ENCODE results near the gene PDK2. TPM values are rescaled to one million over a fixed set of nuclear protein-coding genes. Genes with fewer than 3 reads are reported as not detected.

The PDK2 gene
- total and polyA plus RNA-seq, 2 donors, result 15.9 to 55.0 TPM

- no peaks in the 10 kb centered on the region for H3K4me1 ChIP-seq (ENCODE audit: insufficient read depth)
- WGBS, result 75% methylated on average over 2 of the region's 2 CpGs
These were observed 8.1 kb downstream of the PDK2 start for GRCh38 chr17:50103252-50103651.

GRCh38 chr17:50103941-50104340 is 8.8 kb downstream of the PDK2 start:
- H3K36me3 ChIP-seq (ENCODE audit: insufficient read depth), result no peaks in the 10 kb centered on the region
- H3K4me1 ChIP-seq (ENCODE audit: insufficient read depth), result no peaks in the 10 kb centered on the region
- no peak overlapping the region for H3K4me3 ChIP-seq (ENCODE audit: low read depth, low read length)
- H3K27ac ChIP-seq (ENCODE audit: low read depth), result no peak overlapping the region
- 90% methylated on average over 5 of the region's 5 CpGs for WGBS
- DNase-seq (ENCODE audit: extremely low spot score), result no peak

More at GRCh38 chr17:50103252-50103651, 8.1 kb downstream of the PDK2 start:
- H3K4me3 ChIP-seq (ENCODE audit: low read depth, low read length), result no peak overlapping the region
- no peak overlapping the region for H3K27ac ChIP-seq (ENCODE audit: low read depth)
- H3K36me3 ChIP-seq (ENCODE audit: insufficient read depth), result no peaks in the 10 kb centered on the region
- DNase-seq (ENCODE audit: extremely low spot score), result no peak

DNA sequence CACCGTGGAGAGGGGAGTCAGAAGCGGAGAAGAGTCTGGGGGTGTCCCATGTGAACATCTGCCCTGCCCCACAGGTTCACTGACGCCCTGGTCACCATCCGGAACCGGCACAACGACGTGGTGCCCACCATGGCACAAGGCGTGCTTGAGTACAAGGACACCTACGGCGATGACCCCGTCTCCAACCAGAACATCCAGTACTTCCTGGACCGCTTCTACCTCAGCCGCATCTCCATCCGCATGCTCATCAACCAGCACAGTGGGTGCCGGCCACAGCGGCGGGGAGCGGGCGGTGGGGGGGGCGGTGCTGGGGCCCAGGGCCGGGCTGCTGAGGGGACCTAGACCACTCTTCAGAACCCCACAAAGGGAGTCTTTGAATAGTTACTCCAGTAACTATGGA is 10.7 kb downstream of the PDK2 start:
- no peaks in the 10 kb centered on the region for H3K36me3 ChIP-seq (ENCODE audit: insufficient read depth)
- no peaks in the 10 kb centered on the region for H3K4me1 ChIP-seq (ENCODE audit: insufficient read depth)
- WGBS, result 91% methylated on average over 21 of the region's 21 CpGs
- H3K27ac ChIP-seq (ENCODE audit: low read depth), result no peak overlapping the region
- no peak for DNase-seq (ENCODE audit: extremely low spot score)
- H3K4me3 ChIP-seq (ENCODE audit: low read depth, low read length), result no peak overlapping the region

GRCh38 chr17:50106393-50107131 is 11.4 kb downstream of the PDK2 start:
- no peak for DNase-seq (ENCODE audit: extremely low spot score)
- no peaks in the 10 kb centered on the region for H3K4me1 ChIP-seq (ENCODE audit: insufficient read depth)
- H3K27ac ChIP-seq (ENCODE audit: low read depth), result no peak overlapping the region
- no peak overlapping the region for H3K4me3 ChIP-seq (ENCODE audit: low read depth, low read length)
- 72% methylated on average over 13 of the region's 13 CpGs for WGBS
- H3K36me3 ChIP-seq (ENCODE audit: insufficient read depth), result no peaks in the 10 kb centered on the region

DNA sequence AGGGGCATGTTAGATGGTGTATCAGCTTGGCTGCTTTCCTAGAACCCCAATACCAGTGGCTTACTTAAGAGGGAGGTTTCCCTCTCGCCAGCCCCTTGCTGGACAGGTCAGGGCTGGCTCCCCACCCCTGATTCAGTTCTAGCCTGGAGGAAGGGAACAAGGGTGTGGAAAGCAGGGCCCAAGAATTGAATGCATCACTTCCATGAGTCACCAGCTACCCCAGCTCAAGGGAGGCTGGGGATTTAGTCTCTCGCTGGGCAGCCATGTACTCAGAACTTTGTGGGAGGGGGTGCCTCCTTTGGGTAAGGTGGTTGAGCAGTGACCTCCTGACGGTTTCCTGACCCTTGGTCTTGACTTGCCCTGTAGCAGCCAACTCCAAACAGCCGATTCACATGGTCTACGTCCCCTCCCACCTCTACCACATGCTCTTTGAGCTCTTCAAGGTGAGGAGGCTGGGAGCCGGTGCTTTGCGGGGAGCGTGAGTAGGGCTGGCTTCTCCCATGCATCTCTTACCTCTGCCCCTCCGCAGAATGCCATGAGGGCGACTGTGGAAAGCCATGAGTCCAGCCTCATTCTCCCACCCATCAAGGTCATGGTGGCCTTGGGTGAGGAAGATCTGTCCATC is 12.8 kb downstream of the PDK2 start:
- DNase-seq (ENCODE audit: extremely low spot score), result no peak
- WGBS, result 88% methylated on average over 10 of the region's 10 CpGs
- no peak overlapping the region for H3K4me3 ChIP-seq (ENCODE audit: low read depth, low read length)
- H3K27ac ChIP-seq (ENCODE audit: low read depth), result no peak overlapping the region
- H3K4me1 ChIP-seq (ENCODE audit: insufficient read depth), result no peaks in the 10 kb centered on the region
- H3K36me3 ChIP-seq (ENCODE audit: insufficient read depth), result no peaks in the 10 kb centered on the region

GRCh38 chr17:50108556-50108955 is 13.4 kb downstream of the PDK2 start:
- no peak for DNase-seq (ENCODE audit: extremely low spot score)
- WGBS, result 77% methylated on average over 9 of the region's 9 CpGs
- no peaks in the 10 kb centered on the region for H3K36me3 ChIP-seq (ENCODE audit: insufficient read depth)
- no peaks in the 10 kb centered on the region for H3K4me1 ChIP-seq (ENCODE audit: insufficient read depth)
- H3K27ac ChIP-seq (ENCODE audit: low read depth), result no peak overlapping the region
- no peak overlapping the region for H3K4me3 ChIP-seq (ENCODE audit: low read depth, low read length)

GRCh38 chr17:50109207-50109606 is 14.1 kb downstream of the PDK2 start:
- DNase-seq (ENCODE audit: extremely low spot score), result no peak
- Histone ChIP-seq H3K27ac (ENCODE audit: low read depth) (no peak overlapping the region), H3K4me3 (ENCODE audit: low read depth, low read length) (no peak overlapping the region), H3K36me3 (ENCODE audit: insufficient read depth) (no peaks in the 10 kb centered on the region), H3K4me1 (ENCODE audit: insufficient read depth) (no peaks in the 10 kb centered on the region)
- 83% methylated on average over 7 of the region's 7 CpGs for WGBS

DNA sequence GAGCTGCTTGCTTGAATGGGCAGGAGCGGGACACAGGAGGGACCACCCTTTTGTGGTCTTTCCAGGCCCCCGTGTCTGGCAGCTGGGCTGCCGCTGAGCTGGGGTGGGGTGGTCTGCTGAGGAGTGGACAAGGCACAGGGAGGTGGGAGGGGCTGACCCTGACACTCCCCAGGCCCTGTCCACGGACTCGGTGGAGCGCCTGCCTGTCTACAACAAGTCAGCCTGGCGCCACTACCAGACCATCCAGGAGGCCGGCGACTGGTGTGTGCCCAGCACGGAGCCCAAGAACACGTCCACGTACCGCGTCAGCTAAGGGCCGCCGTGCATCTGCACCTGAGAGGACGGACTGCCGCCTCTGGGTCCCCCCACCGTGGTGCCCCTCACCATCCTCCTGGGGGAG is 14.6 kb downstream of the PDK2 start:
- Histone ChIP-seq H3K27ac (ENCODE audit: low read depth) (no peak overlapping the region), H3K4me1 (ENCODE audit: insufficient read depth) (no peaks in the 10 kb centered on the region)
- 85% methylated on average over 19 of the region's 19 CpGs for WGBS

DNA sequence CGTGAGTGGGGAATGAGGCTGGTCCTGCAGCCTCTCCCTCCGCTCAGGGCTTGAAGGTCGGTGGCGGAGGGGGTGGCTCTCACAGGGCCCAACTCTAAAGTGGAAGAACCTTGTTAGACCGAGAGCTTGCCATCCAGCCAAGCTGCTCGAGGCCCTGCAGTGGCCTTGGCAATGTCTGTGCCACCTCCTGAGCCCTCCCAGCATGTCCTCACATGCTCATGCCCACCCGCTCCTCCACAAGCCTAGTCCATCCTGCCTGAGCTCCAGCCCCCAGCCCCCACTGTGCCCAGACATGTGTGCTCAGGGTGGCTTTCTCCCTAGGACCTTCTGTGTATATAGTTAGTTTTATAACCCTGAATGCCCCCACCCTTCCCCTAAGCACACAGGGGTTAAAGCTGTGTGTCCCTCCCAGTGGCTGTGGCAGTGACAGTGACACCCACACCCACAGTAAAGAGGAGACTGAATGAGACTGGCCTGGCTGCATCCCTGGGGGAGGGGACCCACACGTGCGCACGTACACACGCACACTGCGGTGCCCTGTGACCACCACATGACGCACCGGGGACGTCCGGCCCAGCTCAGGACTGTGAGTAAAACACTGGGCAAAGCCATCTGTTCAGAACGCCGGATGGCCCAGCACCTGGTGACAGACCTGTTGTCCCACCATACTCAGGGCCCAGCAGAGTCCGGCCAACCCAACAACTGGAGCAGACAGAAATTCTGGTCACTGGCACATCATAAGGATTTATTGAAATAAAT is 15.6 kb downstream of the PDK2 start:
- WGBS, result 83% methylated on average over 19 of the region's 19 CpGs
- Histone ChIP-seq H3K4me3 (ENCODE audit: low read depth, low read length) (no peak overlapping the region), H3K36me3 (ENCODE audit: insufficient read depth) (no peaks in the 10 kb centered on the region), H3K4me1 (ENCODE audit: insufficient read depth) (no peaks in the 10 kb centered on the region), H3K27ac (ENCODE audit: low read depth) (no peak overlapping the region)
- DNase-seq (ENCODE audit: extremely low spot score), result no peak

More for the DNA sequence above, 14.6 kb downstream of the PDK2 start:
- H3K4me3 ChIP-seq (ENCODE audit: low read depth, low read length), result no peak overlapping the region
- no peak for DNase-seq (ENCODE audit: extremely low spot score)
- H3K36me3 ChIP-seq (ENCODE audit: insufficient read depth), result no peaks in the 10 kb centered on the region

DNA sequence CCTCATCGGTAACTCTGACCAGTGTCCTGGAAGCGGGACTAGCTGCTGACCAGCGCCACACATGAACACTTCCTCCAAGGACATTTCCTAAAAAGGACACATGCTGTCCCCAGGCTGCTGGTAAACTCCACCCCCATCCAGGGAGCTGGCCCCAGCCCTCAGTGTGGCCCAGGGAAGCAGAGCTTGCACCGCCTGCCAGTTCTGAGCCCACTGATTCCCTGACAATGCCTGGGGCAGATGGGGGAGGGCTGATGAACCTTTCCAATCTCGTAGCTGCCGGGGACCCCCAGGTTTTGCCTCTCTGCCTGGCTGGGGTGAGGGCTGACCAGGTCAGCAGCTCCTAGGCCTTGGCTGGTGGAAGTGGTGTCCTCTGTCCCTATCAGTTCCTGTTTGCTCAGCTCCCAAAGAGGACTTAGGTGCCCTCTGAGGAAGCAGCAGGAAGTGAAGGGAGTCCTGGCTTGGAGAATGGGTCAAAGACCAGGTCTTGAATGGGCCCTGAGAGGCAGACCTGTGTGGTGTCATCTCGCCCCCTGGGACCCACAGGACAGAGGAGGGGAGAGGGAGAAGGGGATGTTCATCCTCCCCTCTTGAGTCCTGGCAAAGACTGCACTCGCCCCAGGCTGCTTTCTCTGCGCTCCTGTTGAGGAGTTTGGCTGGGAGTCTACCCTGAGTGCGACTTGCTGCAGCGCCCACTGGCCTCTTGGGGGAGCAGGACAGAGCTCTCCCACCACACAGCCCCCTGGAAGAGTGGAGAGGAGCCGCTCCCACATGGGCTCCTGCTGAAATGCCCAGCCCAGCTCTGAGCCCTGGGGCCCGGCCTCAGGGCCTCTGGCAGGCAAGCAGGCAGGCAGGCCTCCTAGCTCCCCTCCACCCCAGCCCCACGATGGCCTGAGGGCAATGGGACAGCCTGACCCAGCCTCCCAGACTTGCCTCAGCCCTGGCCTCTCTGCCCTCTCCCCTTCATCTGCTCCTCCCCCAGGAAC is 16.8 kb downstream of the PDK2 start:
- no peak for DNase-seq (ENCODE audit: extremely low spot score)
- WGBS, result 48% methylated on average over 14 of the region's 14 CpGs

DNA sequence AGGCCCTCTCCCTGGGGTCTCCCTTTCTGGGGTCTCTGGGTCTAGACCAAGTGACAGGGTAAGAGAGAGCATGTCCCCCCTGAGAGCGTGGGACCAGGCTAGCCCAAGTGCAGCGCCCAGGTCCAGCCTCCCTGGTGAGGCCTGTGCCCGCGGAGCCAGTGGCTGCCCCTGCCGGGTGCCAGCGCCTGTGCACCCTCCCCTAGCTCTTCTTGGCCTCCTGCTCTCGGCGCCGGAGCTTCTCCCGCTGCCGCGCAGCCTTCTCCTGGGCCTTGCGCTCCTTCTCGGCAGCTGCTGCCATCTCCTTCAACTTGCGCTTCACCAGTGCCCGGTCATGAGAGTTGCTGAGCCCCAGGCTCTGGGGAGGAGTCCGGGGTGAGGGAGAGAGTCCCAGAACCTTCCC is 17.5 kb downstream of the PDK2 start:
- H3K4me1 ChIP-seq (ENCODE audit: insufficient read depth), result no peaks in the 10 kb centered on the region
- 77% methylated on average over 17 of the region's 17 CpGs for whole genome bisulfite sequencing
- H3K4me3 ChIP-seq (ENCODE audit: low read depth, low read length), result no peak overlapping the region

More for the DNA sequence above, 16.8 kb downstream of the PDK2 start:
- H3K4me1 ChIP-seq (ENCODE audit: insufficient read depth), result no peaks in the 10 kb centered on the region
- H3K27ac ChIP-seq (ENCODE audit: low read depth), result peak overlapping the region; percentile 60
- no peaks in the 10 kb centered on the region for H3K36me3 ChIP-seq (ENCODE audit: insufficient read depth)
- H3K4me3 ChIP-seq (ENCODE audit: low read depth, low read length), result no peak overlapping the region

DNA sequence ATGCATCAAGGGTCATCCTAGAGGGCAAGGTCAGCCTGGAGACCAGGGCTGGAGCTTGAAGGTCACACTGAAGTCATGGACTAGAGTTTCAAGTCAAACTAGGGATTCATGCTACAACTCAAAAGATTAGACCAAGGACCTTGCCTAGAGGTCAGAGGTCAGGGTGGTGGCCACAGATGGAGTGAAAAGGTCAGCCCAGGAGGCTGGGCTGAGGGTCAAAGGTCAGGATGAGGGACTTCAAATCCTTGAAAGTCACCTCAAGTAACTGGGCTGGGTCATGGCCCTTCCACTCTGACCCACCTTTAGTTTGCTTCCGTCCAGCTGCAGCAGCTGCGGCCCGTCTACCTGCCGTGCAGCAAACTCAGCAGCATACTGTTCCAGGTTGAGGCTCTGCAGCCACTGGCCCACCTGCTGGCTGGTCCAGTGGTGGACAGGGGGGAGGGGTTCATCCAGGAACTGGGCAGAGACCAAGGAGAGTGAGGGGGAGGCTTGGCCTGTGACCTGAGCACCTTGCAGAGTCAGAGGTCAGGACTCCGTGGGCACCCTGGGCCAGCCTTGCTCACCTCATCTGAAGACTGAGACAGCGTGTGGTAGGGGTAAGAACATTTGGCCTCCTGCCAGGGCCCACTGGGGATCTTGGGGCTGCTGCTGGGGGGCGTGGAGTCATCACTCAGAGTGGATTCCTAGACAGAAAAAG is 18.6 kb downstream of the PDK2 start:
- no peak for DNase-seq (ENCODE audit: extremely low spot score)
- Histone ChIP-seq H3K27ac (ENCODE audit: low read depth) (no peak overlapping the region), H3K4me3 (ENCODE audit: low read depth, low read length) (no peak overlapping the region)

More for the DNA sequence above, 17.5 kb downstream of the PDK2 start:
- DNase-seq (ENCODE audit: extremely low spot score), result no peak
- H3K36me3 ChIP-seq (ENCODE audit: insufficient read depth), result no peaks in the 10 kb centered on the region
- no peak overlapping the region for H3K27ac ChIP-seq (ENCODE audit: low read depth)

More for the DNA sequence above, 18.6 kb downstream of the PDK2 start:
- H3K36me3 ChIP-seq (ENCODE audit: insufficient read depth), result no peaks in the 10 kb centered on the region
- 78% methylated on average over 7 of the region's 7 CpGs for WGBS
- H3K4me1 ChIP-seq (ENCODE audit: insufficient read depth), result no peaks in the 10 kb centered on the region

Measured in urinary bladder (tissue), 4 donors.